GM21390 (cell line): ENCODE results near the gene FOXF1.

Source experiments
- ATAC-seq: cut with Tn5 transposase; IDR thresholded peaks from one replicate; pipeline ENCODE4 v1.9.1; 2021; ENCODE audit not compliant: unreplicated experiment

Gene FOXF1

DNA sequence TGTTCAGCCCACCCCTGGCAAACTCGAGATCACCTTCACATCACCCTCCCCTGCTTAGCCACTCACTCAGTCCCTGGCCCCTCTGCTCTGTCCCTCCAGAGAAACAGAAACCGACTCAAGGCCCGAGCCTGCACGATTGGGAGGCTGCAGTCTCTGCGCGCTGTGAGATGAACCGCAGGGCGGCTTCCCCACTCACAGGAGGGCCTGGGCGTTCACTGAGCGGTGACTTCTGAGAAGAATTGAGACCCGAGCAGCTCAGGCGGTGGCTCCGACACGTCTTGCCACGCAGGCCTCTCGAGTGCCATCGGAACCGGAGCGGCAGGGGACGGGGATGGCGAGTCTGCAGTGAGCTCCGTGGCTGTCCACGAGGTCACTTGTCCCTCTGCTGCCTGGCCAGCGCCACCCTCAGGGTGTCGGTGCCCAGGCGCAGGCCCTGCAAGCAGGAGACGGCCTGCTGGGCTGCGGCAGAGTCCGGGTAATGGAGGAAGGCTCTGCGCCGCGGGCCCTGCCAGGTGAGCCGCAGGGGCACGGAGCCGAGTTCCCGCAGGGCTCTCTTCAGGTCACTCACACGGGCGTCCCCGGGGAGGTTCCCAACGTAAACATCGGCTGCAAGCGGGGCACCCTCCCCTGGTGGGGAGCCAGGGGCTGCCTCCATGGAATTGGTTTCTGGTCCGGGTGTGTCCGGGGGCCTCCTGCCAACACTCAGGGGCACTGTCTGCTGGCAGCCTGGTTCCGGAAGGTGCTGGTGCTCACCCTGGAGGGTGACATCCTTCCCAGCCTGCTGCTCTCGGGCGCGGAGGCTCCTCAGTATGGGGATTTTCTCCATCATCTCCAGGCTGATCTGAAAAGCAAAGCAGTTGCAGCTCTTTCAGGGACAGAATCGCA is 21.6 kb downstream of the FOXF1 start:
- no peak for ATAC-seq

GRCh38 chr16:86532526-86532815 is 22.1 kb downstream of the FOXF1 start:
- no peak for ATAC-seq

GRCh38 chr16:86533076-86533475 is 22.7 kb downstream of the FOXF1 start:
- ATAC-seq = no peak

DNA sequence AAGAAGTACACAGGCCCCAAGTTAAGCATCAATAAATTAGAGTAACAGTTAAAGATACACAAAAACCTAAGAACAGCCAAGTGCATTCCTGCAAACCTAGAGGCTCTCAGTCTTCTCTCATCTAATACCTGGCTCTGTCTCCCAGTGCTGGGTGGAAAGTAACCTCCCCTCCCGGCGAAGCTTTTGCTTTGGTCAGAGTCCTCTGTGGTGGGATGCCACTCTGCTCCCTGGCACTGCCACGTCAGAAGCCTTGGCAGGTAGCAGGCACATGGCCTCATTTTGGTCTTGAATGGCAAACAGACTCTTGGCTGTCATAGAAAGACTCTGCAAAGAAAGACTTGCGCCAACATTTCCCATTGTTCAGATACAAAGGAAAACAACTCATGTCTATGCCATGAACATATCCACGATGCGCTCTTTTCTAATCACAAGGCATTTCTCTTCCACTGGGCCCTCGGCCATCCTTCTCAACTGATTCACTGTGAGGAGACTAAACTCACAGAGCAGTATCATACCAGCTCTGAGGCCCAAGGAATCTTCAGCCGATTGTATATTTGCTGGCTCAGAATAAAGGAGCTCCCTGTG is 23.5 kb downstream of the FOXF1 start:
- ATAC-seq = no peak

DNA sequence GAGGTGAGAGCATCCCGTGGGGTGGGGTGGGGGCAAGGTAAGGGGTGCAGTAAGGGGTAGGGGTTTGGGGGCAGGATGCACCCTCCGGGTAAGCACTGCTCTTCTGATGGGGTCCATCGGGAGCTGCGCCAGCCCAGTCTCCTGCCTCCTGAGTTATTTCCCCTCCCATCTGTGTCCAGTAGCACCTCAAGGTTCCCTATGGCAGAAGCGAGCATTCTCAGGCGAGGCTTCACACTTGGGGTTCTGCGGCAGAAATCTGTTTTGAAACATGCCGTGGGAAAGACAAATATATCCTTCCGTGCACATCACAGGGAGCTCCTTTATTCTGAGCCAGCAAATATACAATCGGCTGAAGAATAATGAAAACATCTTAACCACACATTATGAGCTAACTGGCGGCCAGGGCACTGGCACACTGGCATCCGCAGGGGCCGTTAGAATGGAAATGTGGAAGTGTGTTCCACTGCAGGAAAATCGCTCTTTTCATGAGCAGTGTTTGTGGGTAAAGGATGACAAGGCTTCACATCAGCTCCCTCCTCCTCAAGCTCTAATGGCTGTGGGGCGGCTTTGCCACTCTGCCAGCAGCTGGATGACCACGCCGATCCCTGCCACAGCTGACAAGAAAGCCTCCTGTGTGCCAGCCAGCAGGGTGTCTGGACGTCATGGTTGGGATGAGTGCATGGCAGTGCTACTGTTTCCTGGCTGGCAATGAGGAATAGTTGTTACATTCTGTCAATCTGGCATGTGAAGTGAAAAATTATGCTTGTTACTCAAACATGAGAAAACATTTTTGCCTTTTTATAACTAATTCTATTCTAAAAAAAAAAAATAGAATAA is 24.7 kb downstream of the FOXF1 start:
- no peak for ATAC-seq

DNA sequence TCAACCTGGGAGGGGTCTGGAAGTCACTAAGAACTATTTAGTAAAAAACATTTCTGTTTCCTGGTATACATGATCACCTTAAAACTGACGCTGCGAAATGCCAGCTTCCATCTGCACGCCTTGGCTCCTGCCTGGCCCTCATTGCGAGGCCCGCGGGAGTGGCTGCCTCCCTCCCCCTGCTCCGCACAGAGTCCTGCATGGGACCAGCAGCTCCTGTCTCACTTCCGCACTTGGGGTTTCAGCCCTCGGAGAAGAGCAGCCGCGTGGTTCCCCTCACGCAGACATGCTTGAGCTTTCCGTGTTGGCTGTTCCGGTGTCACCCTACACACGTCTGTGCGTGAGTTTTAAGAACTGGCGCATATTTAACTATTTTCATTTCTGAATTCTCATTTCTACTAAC is 26.3 kb downstream of the FOXF1 start:
- ATAC-seq = no peak

DNA sequence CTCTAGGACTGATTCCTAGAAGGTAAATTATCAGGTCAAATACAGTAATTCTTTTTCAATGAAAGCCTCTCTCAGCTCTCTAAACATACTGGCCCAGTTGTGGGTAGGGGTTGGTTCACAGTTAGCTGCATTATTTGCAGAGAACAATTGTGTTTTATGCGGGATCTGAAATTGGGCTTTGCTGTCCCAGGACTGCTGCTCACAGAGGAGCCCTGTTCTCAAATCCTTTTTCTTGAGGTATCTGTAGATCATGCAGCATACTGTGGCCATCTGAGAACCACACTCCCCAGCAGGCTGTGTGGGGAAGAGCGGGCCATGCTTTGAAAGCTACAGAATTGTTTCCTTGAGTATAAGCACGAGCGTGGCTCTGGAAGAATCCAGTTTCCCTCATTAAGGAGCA is 27.2 kb downstream of the FOXF1 start:
- no peak for ATAC-seq

DNA sequence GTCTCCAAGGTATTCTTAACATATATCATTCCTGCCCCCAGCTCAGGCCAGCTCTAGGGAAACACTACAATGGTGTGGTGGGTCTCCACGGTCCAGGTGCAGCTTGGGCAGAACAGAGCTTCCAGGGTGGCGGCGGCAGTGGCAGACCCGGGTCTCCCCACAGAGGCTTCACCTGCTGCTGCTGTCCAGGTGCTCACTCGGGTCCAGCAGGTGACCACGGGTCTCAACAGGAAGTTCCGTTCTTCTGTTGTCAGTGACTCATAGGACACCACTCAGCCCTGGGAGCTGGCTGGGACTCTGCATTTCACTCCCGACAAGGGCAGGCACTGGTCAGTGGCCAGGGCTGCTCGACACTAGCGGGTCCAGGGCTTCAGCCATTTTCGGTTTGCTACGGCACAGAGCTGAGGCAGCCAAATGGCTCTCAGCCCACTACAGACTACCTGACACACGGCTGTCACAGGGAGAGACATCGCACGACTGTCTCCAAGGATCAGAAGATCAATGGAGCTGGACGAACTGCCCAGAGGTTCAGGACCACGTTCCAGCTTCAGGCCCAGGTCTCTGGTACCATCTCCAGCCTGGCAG is 28.0 kb downstream of the FOXF1 start:
- ATAC-seq = no peak

GRCh38 chr16:86540894-86541293 is 30.6 kb downstream of the FOXF1 start:
- no peak for ATAC-seq

- no peak for ATAC-seq
These were observed 31.2 kb downstream of the FOXF1 start for GRCh38 chr16:86541560-86541959.

DNA sequence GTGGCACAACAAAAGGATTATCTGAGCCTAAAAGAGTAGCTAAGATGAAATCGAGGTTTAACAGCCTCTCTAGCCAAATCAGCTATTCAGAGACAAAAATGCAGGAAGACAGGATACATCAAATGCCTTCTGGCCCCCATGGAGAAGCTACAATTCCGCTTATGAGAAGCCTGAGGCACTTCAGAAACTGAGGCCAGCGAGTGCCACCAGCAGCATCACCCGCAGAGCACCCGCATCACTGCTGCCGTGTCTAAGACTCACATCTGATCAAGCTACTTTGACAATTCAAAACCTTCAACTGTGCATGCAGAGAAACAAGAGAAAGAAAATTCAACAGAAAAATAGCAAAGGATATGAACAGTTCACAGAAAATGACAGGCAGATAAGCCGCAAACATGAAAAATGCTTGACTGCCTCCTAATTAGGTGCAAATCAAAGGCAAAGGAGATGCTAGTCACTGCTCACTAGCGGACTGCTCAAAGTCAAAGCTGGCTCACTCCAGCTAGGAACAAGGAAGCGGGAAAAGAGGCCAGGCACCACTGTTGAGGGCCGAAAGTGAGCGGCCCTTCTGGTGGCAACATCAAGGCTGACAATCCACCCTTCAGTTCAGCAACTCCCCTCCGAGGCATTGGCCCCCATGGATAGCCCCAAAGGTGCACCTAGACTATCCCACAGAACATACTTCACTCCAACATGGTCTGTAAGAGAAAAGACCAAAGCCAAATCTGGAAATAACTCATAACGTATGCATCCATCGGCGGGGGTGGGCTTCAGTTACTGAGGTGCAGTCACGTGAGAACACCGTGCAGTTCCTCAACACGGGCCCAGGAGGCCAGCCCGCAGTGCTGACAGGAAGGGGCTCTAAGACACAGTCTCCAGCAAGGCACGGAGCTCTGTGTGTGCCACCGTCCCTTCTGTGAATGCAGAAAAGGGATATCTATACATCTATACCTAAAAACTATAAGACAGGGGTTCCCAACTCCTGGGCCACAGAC is 32.7 kb downstream of the FOXF1 start:
- no peak for ATAC-seq

DNA sequence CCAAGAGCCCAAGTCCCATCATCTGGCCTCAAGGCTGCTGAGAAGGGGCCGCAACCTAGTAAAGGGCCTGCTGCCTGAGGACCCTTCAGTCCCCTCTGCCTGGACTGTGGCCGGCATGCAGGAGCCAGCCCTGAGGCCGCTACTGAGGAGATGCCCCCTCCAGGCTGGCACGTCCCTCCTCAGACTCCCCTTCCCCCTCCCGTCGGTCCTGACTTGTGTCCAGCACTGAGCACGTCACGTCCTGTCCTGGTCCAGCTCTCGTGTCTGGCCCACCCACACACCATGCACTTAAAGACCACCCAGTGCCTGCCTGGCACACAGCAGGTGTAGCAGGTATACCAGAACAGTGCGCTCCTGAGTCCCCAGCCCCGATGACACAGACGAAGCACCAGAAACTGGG is 35.2 kb downstream of the FOXF1 start:
- no peak for ATAC-seq

GRCh38 chr16:86545954-86546637 is 35.8 kb downstream of the FOXF1 start:
- ATAC-seq = no peak

DNA sequence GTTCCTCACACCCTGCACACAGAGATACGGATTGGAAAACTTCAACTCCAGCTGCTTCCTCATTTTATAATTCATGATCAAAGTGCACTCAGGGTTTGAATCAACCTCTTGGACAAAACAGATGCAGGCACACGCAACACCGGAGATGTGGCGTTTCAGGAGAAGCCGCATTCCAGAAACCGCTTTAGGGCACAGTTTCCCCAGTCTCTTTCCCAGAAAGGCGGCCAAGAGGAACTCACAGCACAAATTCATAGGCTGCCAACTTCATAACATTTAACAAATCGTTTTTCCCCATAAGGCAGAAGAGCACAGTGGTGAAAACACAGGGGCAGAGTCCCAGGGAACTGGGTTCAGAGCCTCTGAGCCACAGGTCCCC is 36.3 kb downstream of the FOXF1 start:
- no peak for ATAC-seq

DNA sequence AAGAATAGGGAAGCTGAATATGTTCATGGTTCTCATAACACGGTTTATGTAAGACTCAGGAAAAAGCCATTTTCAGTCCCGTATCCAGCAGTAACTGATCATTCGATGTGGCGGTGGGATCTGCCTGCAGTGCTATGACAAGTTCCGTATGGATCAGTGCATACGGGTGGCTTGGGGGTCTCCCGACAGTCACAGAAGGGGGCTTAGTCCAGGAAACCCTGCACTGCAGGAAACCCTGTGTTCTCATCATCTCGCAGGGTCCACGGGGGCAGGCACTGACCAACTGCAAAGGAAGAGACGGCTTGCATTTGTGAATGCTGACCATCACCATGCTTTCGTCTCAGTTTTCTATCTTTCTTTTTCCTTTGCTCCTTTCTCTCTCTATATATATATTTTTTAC is 37.0 kb downstream of the FOXF1 start:
- ATAC-seq = no peak

DNA sequence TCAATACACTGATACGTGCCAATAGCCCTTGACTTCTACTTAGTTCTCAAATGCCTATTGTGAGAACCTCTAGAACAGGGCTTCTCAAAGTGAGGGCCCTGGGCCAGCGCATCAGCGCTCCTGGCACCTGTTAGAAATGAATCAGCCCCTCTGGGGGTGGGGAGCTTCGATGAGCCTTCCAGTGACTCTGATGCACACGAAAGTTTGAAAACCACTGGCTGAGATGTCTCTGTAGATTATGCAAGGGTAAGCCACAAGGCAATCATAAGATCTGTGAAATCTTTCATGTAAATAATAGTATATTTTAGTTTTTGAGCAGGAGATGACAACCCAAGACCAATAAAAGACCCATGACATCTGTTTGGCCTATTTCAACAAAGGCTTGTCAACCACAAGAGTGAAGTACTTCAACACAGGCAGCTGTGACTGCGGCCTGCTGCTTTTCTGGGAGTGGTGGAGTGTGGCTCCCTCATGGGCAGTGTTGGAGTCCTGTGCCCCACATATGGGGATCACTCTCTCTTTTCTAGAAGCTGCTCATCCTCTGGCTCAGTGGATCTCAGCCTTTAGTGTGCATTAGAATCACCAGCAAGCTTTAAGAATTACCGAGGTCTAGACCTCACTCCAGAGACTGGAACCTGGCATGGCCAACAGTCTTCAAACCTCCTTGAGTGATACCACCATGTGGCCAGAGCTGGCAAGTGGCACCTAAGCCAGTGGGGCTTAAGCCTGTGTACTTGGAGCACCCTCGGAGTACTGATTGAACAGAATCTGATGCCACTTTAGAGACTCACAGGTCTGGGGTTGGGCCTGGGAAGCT is 39.0 kb downstream of the FOXF1 start:
- ATAC-seq = no peak

GRCh38 chr16:86549893-86550190 is 39.5 kb downstream of the FOXF1 start:
- ATAC-seq = no peak

- ATAC-seq = no peak
These were observed 40.0 kb downstream of the FOXF1 start for GRCh38 chr16:86550281-86550680.

GRCh38 chr16:86553356-86553755 is 43.0 kb downstream of the FOXF1 start:
- ATAC-seq = no peak
